Thyroid gland (tissue), 4 donors: ENCODE data around the gene RHNO1.

ENCODE experiments used
- CTCF ChIP-seq, 6 experiments: fragments of 200-600 bp in 3 of 6; fragments of 450-650 bp in 3 of 6; sonication (generic) in 3 of 6; IDR thresholded peaks; one replicate each; pipeline ENCODE4 v1.5.1; 2016 to 2019; ENCODE audit warnings: antibody characterized with exemption in 6 of 6, mild to moderate bottlenecking in 2 of 6, inconsistent platforms in 1 of 6, moderate library complexity in 1 of 6
- POLR2A ChIP-seq, 2 donors: fragments of 450-650 bp; IDR thresholded peaks; one replicate each; pipeline ENCODE4 v1.6.1; 2017; ENCODE audit warnings: antibody characterized with exemption in 2 of 2, mild to moderate bottlenecking in 2 of 2, moderate library complexity in 1 of 2

DNA sequence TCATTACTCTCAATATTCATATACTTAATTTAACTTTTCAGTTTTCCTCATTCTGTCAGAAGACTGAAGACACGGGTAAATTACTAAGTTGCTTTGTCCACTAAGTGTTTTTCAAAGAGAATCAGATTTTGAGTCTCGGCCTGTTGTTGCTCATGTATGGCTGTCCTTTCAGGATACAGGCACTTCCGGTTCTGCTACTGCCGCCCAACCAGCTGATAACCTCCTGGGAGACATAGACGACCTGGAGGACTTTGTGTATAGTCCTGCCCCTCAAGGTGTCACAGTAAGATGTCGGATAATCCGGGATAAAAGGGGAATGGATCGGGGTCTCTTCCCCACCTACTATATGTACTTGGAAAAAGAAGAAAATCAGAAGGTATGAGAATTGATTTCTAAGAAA is 53.8 kb downstream of the RHNO1 start:
- TF ChIP-seq CTCF (IDR thresholded peaks at IDR 0.05) (no peak), POLR2A (IDR thresholded peaks at IDR 0.05) (no peak)
